HepG2 (cell line): Measurements from ENCODE around the gene OVCH1. TPM values are rescaled to one million over a fixed set of nuclear protein-coding genes. Genes with fewer than 3 reads are reported as not detected.

Source experiments
- ATAC-seq: fragments of 200-7000 bp; cut with Tn5 transposase; 3 replicates; pipeline ENCODE4 v1.9.1; 2020; ENCODE audit warnings: mild to moderate bottlenecking, moderate library complexity
- BruUV-seq: library from RNA; stranded (reverse); fragments of 400-500 nt; replicated peaks from 2 replicates; lab custom pipeline; 2021; lab: Mats Ljungman, UMichigan
- CTCF ChIA-PET: fragments of 300-600 bp; formaldehyde crosslinking; extraction: SDS; loops from one replicate; lab custom pipeline; 2021; ENCODE audit warnings: low total read pairs, inconsistent platforms, low intra/inter-chr PET ratio; lab: Yijun Ruan, JAX
- POLR2A ChIA-PET: fragments of 350-600 bp; sonication (Branson Sonifier 250); formaldehyde crosslinking; loops from one replicate; lab custom pipeline; 2020; ENCODE audit warnings: antibody characterized with exemption, inconsistent platforms; lab: Yijun Ruan, JAX
- DNase-seq: peaks from one replicate; pipeline ENCODE4 v3.0.0-alpha.2; 2015; ENCODE audit warnings: low spot score
- FAIRE-seq: peaks from 3 replicates; lab custom pipeline; 2011; peaks lifted over from hg19 to GRCh38; lab: Jason Lieb, UNC
- H2AFZ ChIP-seq: one replicate; pipeline ENCODE4 v1.6.1; 2011; ENCODE audit warnings: low read length, inconsistent platforms
- H3K27ac ChIP-seq: fragments of 300-600 bp; 3 replicates; pipeline ENCODE4 v1.8.0; 2011; ENCODE audit warnings: mixed run types, mild to moderate bottlenecking, mixed read lengths, low read length, inconsistent platforms; ENCODE audit not compliant: insufficient read depth; ENCODE audit errors: extremely low read length
- H3K27me3 ChIP-seq, 2 experiments: fragments of 200-600 bp in 1 of 2; 2 replicates in 1 of 2; 3 replicates in 1 of 2; pipeline versions ENCODE4 v1.6.0 to v1.8.0; 2011; ENCODE audit warnings: low read length in 2 of 2, mild to moderate bottlenecking in 2 of 2, moderate library complexity in 2 of 2, inconsistent platforms in 1 of 2; ENCODE audit not compliant: insufficient read depth in 2 of 2, control insufficient read depth in 1 of 2
- H3K36me3 ChIP-seq, 2 experiments: fragments of 200-600 bp in 1 of 2; replicated peaks in 1 of 2; 2 replicates in 1 of 2; 3 replicates in 1 of 2; pipeline versions ENCODE4 v1.5.1 to v1.8.0; 2011; ENCODE audit warnings: low read length in 2 of 2, inconsistent platforms in 1 of 2; ENCODE audit not compliant: insufficient read depth in 2 of 2, control insufficient read depth in 1 of 2
- H3K4me1 ChIP-seq: 2 replicates; pipeline ENCODE4 v1.5.1; 2012; ENCODE audit warnings: low read length, inconsistent platforms; ENCODE audit not compliant: insufficient read depth
- H3K4me2 ChIP-seq: 2 replicates; pipeline ENCODE4 v1.6.0; 2011; ENCODE audit warnings: low read depth, low read length, inconsistent platforms
- H3K4me3 ChIP-seq, 3 experiments: fragments of 200-600 bp in 1 of 3; sonication (generic), shearing (Covaris generic) in 1 of 3; replicated peaks in 1 of 3; 2 replicates each; pipeline ENCODE4 v1.5.1; 2011 to 2016; ENCODE audit warnings: low read length in 3 of 3, inconsistent platforms in 2 of 3, low read depth in 2 of 3, mild to moderate bottlenecking in 2 of 3, control low read depth in 1 of 3, mixed read lengths in 1 of 3; ENCODE audit not compliant: insufficient read depth in 1 of 3
- H3K79me2 ChIP-seq: one replicate; pipeline ENCODE4 v1.6.1; 2011; ENCODE audit warnings: low read length, inconsistent platforms; ENCODE audit not compliant: insufficient read depth
- H3K9ac ChIP-seq: 2 replicates; pipeline ENCODE4 v1.6.0; 2011; ENCODE audit warnings: mild to moderate bottlenecking, low read depth, low read length, inconsistent platforms; ENCODE audit not compliant: insufficient read depth
- H3K9me3 ChIP-seq: 2 replicates; pipeline ENCODE4 v1.5.1; 2012; ENCODE audit warnings: mild to moderate bottlenecking, low read length
- H4K20me1 ChIP-seq: 2 replicates; pipeline ENCODE4 v1.6.0; 2011; ENCODE audit warnings: inconsistent platforms, mild to moderate bottlenecking, low read length, moderate library complexity; ENCODE audit not compliant: insufficient read depth
- CAMTA2 ChIP-seq: sonication (generic); formaldehyde crosslinking; IDR thresholded peaks from 2 replicates; pipeline ENCODE4 v1.4.0; 2020; ENCODE audit warnings: mild to moderate bottlenecking, missing genetic modification reagents, borderline replicate concordance
- RNF219 ChIP-seq: sonication (generic); formaldehyde crosslinking; IDR thresholded peaks from 2 replicates; pipeline ENCODE4 v1.5.0; 2020; ENCODE audit warnings: mild to moderate bottlenecking, missing genetic modification reagents
- RXRB ChIP-seq: IDR thresholded peaks from 2 replicates; pipeline ENCODE4 v1.6.1; 2016; ENCODE audit warnings: borderline replicate concordance, missing genetic modification reagents, missing compliant biosample characterization
- TOPORS ChIP-seq: sonication (generic); formaldehyde crosslinking; IDR thresholded peaks from 2 replicates; pipeline ENCODE4 v1.8.0; 2023; ENCODE audit warnings: mild to moderate bottlenecking, missing genetic modification reagents
- ZBTB7A ChIP-seq: sonication (generic); formaldehyde crosslinking; IDR thresholded peaks from 2 replicates; pipeline ENCODE4 v1.8.0; 2022; ENCODE audit warnings: mild to moderate bottlenecking, missing genetic modification reagents
- ZNF263 ChIP-seq: sonication (generic); formaldehyde crosslinking; IDR thresholded peaks from 2 replicates; pipeline ENCODE4 v1.4.0; 2020; ENCODE audit warnings: missing genetic modification reagents
- ZNF441 ChIP-seq: sonication (generic); formaldehyde crosslinking; IDR thresholded peaks from 2 replicates; pipeline ENCODE4 v1.7.0; 2021; ENCODE audit warnings: missing genetic modification reagents, borderline replicate concordance
- WGBS: methylation state at CpG from one replicate; pipeline ENCODE4 v1.1.6; 2017; ENCODE audit warnings: low lambda C conversion rate; 5-methylcytosine and 5-hydroxymethylcytosine counted together
- in situ Hi-C: cut with HindIII; loops from 2 replicates; pipeline ENCODE4 v1.10.0; 2017; ENCODE audit warnings: low pct_unique_long_range_greater_than_20kb; ENCODE audit not compliant: extremely low pct_ligation_motif_present
- intact Hi-C: fragments of 100-400 bp; cut with micrococcal nuclease; formaldehyde crosslinking; loops from one replicate; pipeline ENCODE4 v1.10.0; 2022; ENCODE audit not compliant: unreplicated experiment
- polyA plus RNA-seq, 8 experiments: library from polyadenylated mRNA; depleted of rRNA in 3 of 8; stranded (reverse) in 7 of 8; unstranded in 1 of 8; fragments of >200 nt; fragmentation: Illumina TruSeq in 4 of 8; extraction: Trizol in 4 of 8; gene quantifications; 2 replicates each; pipeline versions ENCODE4 v1.2.1 to v1.2.3, GENCODE V29; 2011 to 2016; ENCODE audit warnings: low read depth in 4 of 8, missing spikeins in 1 of 8, mixed read lengths in 1 of 8; ENCODE audit not compliant: insufficient read depth in 1 of 8
- total RNA-seq, 5 experiments: library from RNA; depleted of rRNA; stranded (reverse); fragments of >200 nt; fragmentation: Illumina TruSeq; extraction: Trizol; gene quantifications; 2 replicates each; pipeline ENCODE4 v1.2.3, GENCODE V29; 2016; ENCODE audit warnings: low read depth in 1 of 5

OVCH1 gene
- total and polyA plus RNA-seq, 2 of the 13 experiments (the other 11 are each of a cell fraction or from before 2014, with no cell fraction given) = not detected

GRCh38 chr12:29402437-29402836, 95.0 kb downstream of the OVCH1 start (continued):
- TF ChIP-seq RNF219 (no peak), ZNF263 (no peak), TOPORS (no peak)

- Histone ChIP-seq H3K79me2 (no peaks in the 10 kb centered on the region), H3K9me3 (no peaks in the 10 kb centered on the region), H3K36me3 (no peaks in the 10 kb centered on the region), H3K4me1 (no peaks in the 10 kb centered on the region), H3K9ac (no peak overlapping the region), H3K4me2 (no peak overlapping the region), H3K4me3 (no peak overlapping the region), H3K27ac (no peak overlapping the region), H4K20me1 (no peaks in the 10 kb centered on the region), H2AFZ (no peak overlapping the region), H3K27me3 (no peaks in the 10 kb centered on the region)
- no peak for ATAC-seq
- TF ChIP-seq ZBTB7A (CRISPR knock-in tag) (no peak), RXRB (CRISPR knock-in tag) (no peak), ZNF441 (CRISPR knock-in tag) (no peak), CAMTA2 (CRISPR knock-in tag) (no peak)
- no peak for FAIRE-seq
- BruUV-seq = no TSS peak
- ChIA-PET POLR2A (no interaction called here), CTCF (no interaction called here)
- DNase-seq = no peak
- in situ Hi-C loops (no loop called here), intact Hi-C loops (no loop called here)
- 0% methylated on average over 1 of the region's 1 CpG for WGBS
Observed at GRCh38 chr12:29398495-29398894, 99.0 kb downstream of the OVCH1 start.
